H9 (cell line): ENCODE data around the gene DEGS2. TPM values are rescaled to one million over a fixed set of nuclear protein-coding genes. Genes with fewer than 3 reads are reported as not detected.

Experiments
- DNase-seq: peaks from one replicate; pipeline ENCODE4 v3.0.0-alpha.2; 2017
- H2AFZ ChIP-seq: one replicate; pipeline ENCODE4 v1.6.1; 2013; ENCODE audit warnings: mild to moderate bottlenecking, low read length, control low read depth, moderate library complexity
- H2AK5ac ChIP-seq: 2 replicates; pipeline ENCODE4 v1.6.1; 2013; ENCODE audit warnings: low read length, control low read depth, mixed read lengths; ENCODE audit not compliant: insufficient read length
- H2BK120ac ChIP-seq: one replicate; pipeline ENCODE4 v1.6.1; 2013; ENCODE audit warnings: low read depth, mild to moderate bottlenecking, low read length, control low read depth, inconsistent platforms; ENCODE audit not compliant: poor library complexity, severe bottlenecking
- H2BK12ac ChIP-seq: 2 replicates; pipeline ENCODE4 v1.6.1; 2013; ENCODE audit warnings: low read length, control low read depth, mixed read lengths, low read depth; ENCODE audit not compliant: insufficient read length
- H2BK15ac ChIP-seq: 2 replicates; pipeline ENCODE4 v1.6.1; 2013; ENCODE audit warnings: low read depth, low read length, control low read depth
- H2BK20ac ChIP-seq: one replicate; pipeline ENCODE4 v1.6.1; 2013; ENCODE audit warnings: low read depth, mild to moderate bottlenecking, low read length, control low read depth, inconsistent platforms; ENCODE audit not compliant: poor library complexity, severe bottlenecking
- H2BK5ac ChIP-seq: 2 replicates; pipeline ENCODE4 v1.6.1; 2013; ENCODE audit warnings: low read length, control low read depth, mixed read lengths; ENCODE audit not compliant: insufficient read length
- H3K14ac ChIP-seq: 2 replicates; pipeline ENCODE4 v1.6.1; 2013; ENCODE audit warnings: low read length, control low read depth; ENCODE audit not compliant: insufficient read depth
- H3K18ac ChIP-seq: 2 replicates; pipeline ENCODE4 v1.6.1; 2013; ENCODE audit warnings: low read depth, mild to moderate bottlenecking, mixed read lengths, low read length, control low read depth; ENCODE audit not compliant: insufficient read length
- H3K23ac ChIP-seq: 2 replicates; pipeline ENCODE4 v1.6.1; 2013; ENCODE audit warnings: low read length, control low read depth, mixed read lengths, low read depth; ENCODE audit not compliant: insufficient read length
- H3K23me2 ChIP-seq: 2 replicates; pipeline ENCODE4 v1.6.1; 2013; ENCODE audit warnings: low read depth, mild to moderate bottlenecking, mixed read lengths, low read length, control low read depth; ENCODE audit not compliant: insufficient read length, poor library complexity, severe bottlenecking
- H3K27ac ChIP-seq: 2 replicates; pipeline ENCODE4 v1.5.1; 2013; ENCODE audit warnings: low read length, control low read depth, mixed read lengths, low read depth; ENCODE audit not compliant: insufficient read length
- H3K27me3 ChIP-seq: 2 replicates; pipeline ENCODE4 v1.6.1; 2013; ENCODE audit warnings: low read length, control low read depth, inconsistent platforms; ENCODE audit not compliant: insufficient read depth
- H3K4ac ChIP-seq: 2 replicates; pipeline ENCODE4 v1.6.1; 2013; ENCODE audit warnings: low read depth, mild to moderate bottlenecking, control low read depth, inconsistent platforms, low read length, moderate library complexity
- H3K4me1 ChIP-seq: 2 replicates; pipeline ENCODE4 v1.6.1; 2013; ENCODE audit warnings: low read length, control low read depth, inconsistent platforms; ENCODE audit not compliant: insufficient read depth
- H3K4me2 ChIP-seq: 2 replicates; pipeline ENCODE4 v1.6.1; 2013; ENCODE audit warnings: low read length, control low read depth, mixed read lengths; ENCODE audit not compliant: insufficient read length, insufficient read depth
- H3K56ac ChIP-seq: 2 replicates; pipeline ENCODE4 v1.6.1; 2013; ENCODE audit warnings: low read depth, mild to moderate bottlenecking, mixed read lengths, low read length, control low read depth; ENCODE audit not compliant: insufficient read length
- H3K79me1 ChIP-seq: 2 replicates; pipeline ENCODE4 v1.6.1; 2013; ENCODE audit warnings: low read depth, mild to moderate bottlenecking, moderate library complexity, low read length, control low read depth, inconsistent platforms; ENCODE audit not compliant: insufficient read depth, poor library complexity, severe bottlenecking
- H3K79me2 ChIP-seq: 2 replicates; pipeline ENCODE4 v1.6.1; 2013; ENCODE audit warnings: low read length, control low read depth, inconsistent platforms; ENCODE audit not compliant: insufficient read depth
- H3K9ac ChIP-seq: 2 replicates; pipeline ENCODE4 v1.6.1; 2013; ENCODE audit warnings: low read length, control low read depth, mixed read lengths; ENCODE audit not compliant: insufficient read length; ENCODE audit errors: extremely low read depth
- H3K9me3 ChIP-seq: one replicate; pipeline ENCODE4 v1.6.1; 2013; ENCODE audit warnings: low read depth, low read length, inconsistent platforms; ENCODE audit not compliant: control insufficient read depth
- H3T11ph ChIP-seq: one replicate; pipeline ENCODE4 v1.6.1; 2013; ENCODE audit warnings: mild to moderate bottlenecking, low read length, control low read depth, inconsistent platforms
- H4K20me1 ChIP-seq: one replicate; pipeline ENCODE4 v1.6.1; 2013; ENCODE audit not compliant: control insufficient read depth, insufficient read length, insufficient read depth
- H4K5ac ChIP-seq: 2 replicates; pipeline ENCODE4 v1.6.1; 2013; ENCODE audit warnings: low read depth, mild to moderate bottlenecking, mixed read lengths, low read length, control low read depth; ENCODE audit not compliant: insufficient read length
- H4K8ac ChIP-seq: replicated peaks from 2 replicates; pipeline ENCODE4 v1.6.1; 2013; ENCODE audit warnings: low read length, control low read depth, mixed read lengths, low read depth; ENCODE audit not compliant: insufficient read length
- H4K91ac ChIP-seq: 2 replicates; pipeline ENCODE4 v1.6.1; 2013; ENCODE audit warnings: low read depth, mild to moderate bottlenecking, moderate library complexity, mixed read lengths, low read length, control low read depth; ENCODE audit not compliant: insufficient read length
- H3K27ac Mint-ChIP-seq, 3 experiments: 2 replicates in 2 of 3; 3 replicates in 1 of 3; pipeline ENCODE4 v1.8.0; 2020 to 2021; ENCODE audit warnings: mixed read lengths in 3 of 3, mild to moderate bottlenecking in 1 of 3, moderate library complexity in 1 of 3
- H3K27me3 Mint-ChIP-seq: 2 replicates; pipeline ENCODE4 v1.8.0; 2021; ENCODE audit warnings: low read depth, mild to moderate bottlenecking, moderate library complexity, mixed read lengths
- H3K36me3 Mint-ChIP-seq, 3 experiments: 2 replicates in 2 of 3; 3 replicates in 1 of 3; pipeline ENCODE4 v1.8.0; 2020 to 2021; ENCODE audit warnings: low read depth in 3 of 3, mixed read lengths in 3 of 3; ENCODE audit not compliant: insufficient read depth in 1 of 3
- H3K4me1 Mint-ChIP-seq, 2 experiments: 2 replicates each; pipeline ENCODE4 v1.8.0; 2020; ENCODE audit warnings: mixed read lengths in 2 of 2
- H3K4me3 Mint-ChIP-seq, 2 experiments: 2 replicates in 1 of 2; 3 replicates in 1 of 2; pipeline ENCODE4 v1.8.0; 2020 to 2021; ENCODE audit warnings: mild to moderate bottlenecking in 2 of 2, mixed read lengths in 2 of 2, moderate library complexity in 1 of 2
- H3K9me3 Mint-ChIP-seq, 2 experiments: 2 replicates in 1 of 2; 3 replicates in 1 of 2; pipeline ENCODE4 v1.8.0; 2020; ENCODE audit warnings: mild to moderate bottlenecking in 2 of 2, mixed read lengths in 2 of 2, moderate library complexity in 1 of 2
- CTCF ChIP-seq: fragments of 200-600 bp; sonication (generic); conservative IDR thresholded peaks from 3 replicates; pipeline ENCODE4 v1.8.0; 2021; ENCODE audit warnings: antibody characterized with exemption, mild to moderate bottlenecking
- WGBS: extraction: QIAGEN DNeasy Blood & Tissue Kit; methylation state at CpG from one replicate; pipeline ENCODE4 v1.1.7; 2013; ENCODE audit warnings: missing lambda C conversion rate, low lambda C conversion rate, mixed read lengths; ENCODE audit not compliant: insufficient read length; ENCODE audit errors: extremely low coverage; 5-methylcytosine and 5-hydroxymethylcytosine counted together
- total RNA-seq: library from RNA; stranded (reverse); gene quantifications from 2 replicates; pipeline ENCODE4 v1.2.1, GENCODE V29; 2021

The DEGS2 gene
- total RNA-seq, 1 experiment from 2014 or later, result 0.72 TPM

GRCh38 chr14:100108042-100108825 is 51.2 kb downstream of the DEGS2 start:
- no peak overlapping the region for H3K18ac ChIP-seq
- H3T11ph ChIP-seq, result no peak overlapping the region
- Mint-ChIP-seq H3K4me3 (no peak overlapping the region), H3K9me3 (no peaks in the 10 kb centered on the region), H3K27me3 (no peaks in the 10 kb centered on the region), H3K36me3 (no peaks in the 10 kb centered on the region; a peak in 1 of 7 replicates), H3K4me1 (peaks cover 17 to 21% of the 10 kb centered on the region in 2 experiments), H3K27ac (peak overlapping the region in 2 of 3 experiments; percentile 66 to 86; a peak in 3 of 7 replicates)
- peak; percentile 93 for DNase-seq
- no peaks in the 10 kb centered on the region for H3K4me1 ChIP-seq
- no peaks in the 10 kb centered on the region for H3K9me3 ChIP-seq
- no peak overlapping the region for H2BK15ac ChIP-seq
- H3K56ac ChIP-seq, result no peak overlapping the region
- H3K23me2 ChIP-seq, result no peaks in the 10 kb centered on the region
- H4K8ac ChIP-seq, result no peak overlapping the region
- no peak overlapping the region for H2BK5ac ChIP-seq
- WGBS, result no CpG with 5 or more reads among the region's 13 CpGs
- H2BK120ac ChIP-seq, result no peak overlapping the region
- no peaks in the 10 kb centered on the region for H3K27me3 ChIP-seq
- no peak overlapping the region for H3K4me2 ChIP-seq
- no peak overlapping the region for H3K4ac ChIP-seq
- H3K9ac ChIP-seq, result no peak overlapping the region
- H2BK12ac ChIP-seq, result no peak overlapping the region
- H3K27ac ChIP-seq, result no peak overlapping the region
- no peak overlapping the region for H2AFZ ChIP-seq
- H3K23ac ChIP-seq, result no peak overlapping the region
- no peak overlapping the region for H2AK5ac ChIP-seq
- no peaks in the 10 kb centered on the region for H4K20me1 ChIP-seq
- no peak overlapping the region for H2BK20ac ChIP-seq
- TF ChIP-seq CTCF, result peak; percentile 97
- H4K91ac ChIP-seq, result no peak overlapping the region
- no peaks in the 10 kb centered on the region for H3K79me2 ChIP-seq
- H4K5ac ChIP-seq, result no peak overlapping the region
- no peaks in the 10 kb centered on the region for H3K79me1 ChIP-seq
- H3K14ac ChIP-seq, result no peak overlapping the region
